ENCODE results near the gene AFF3.

- TF ChIP-seq CTCF (IDR thresholded peaks at IDR 0.05) (no peak), POLR2A (IDR thresholded peaks at IDR 0.05) (no peak)
These were observed 366.8 kb downstream of the AFF3 start for GRCh38 chr2:99775585-99775984.
